GM23338 (cell line): ENCODE results near the gene ACSL3. TPM values are rescaled to one million over a fixed set of nuclear protein-coding genes. Genes with fewer than 3 reads are reported as not detected.

Source experiments
- ATAC-seq: fragments of 200-7000 bp; cut with Tn5 transposase; 3 replicates; pipeline ENCODE4 v1.9.1; 2020
- DNase-seq: peaks from one replicate; pipeline ENCODE4 v3.0.0-alpha.2; 2015; ENCODE audit warnings: low spot score
- H2AFZ ChIP-seq: fragments of 200-600 bp; sonication (generic); 2 replicates; pipeline ENCODE4 v1.8.0; 2016; ENCODE audit warnings: antibody characterized with exemption, mild to moderate bottlenecking, moderate library complexity
- H3F3A ChIP-seq: fragments of 200-600 bp; sonication (generic); replicated peaks from 2 replicates; pipeline ENCODE4 v1.8.0; 2017; ENCODE audit warnings: antibody characterized with exemption, mixed run types, low read depth
- H3K27ac ChIP-seq: fragments of 200-600 bp; sonication (generic); 2 replicates; pipeline ENCODE4 v1.6.1; 2016; ENCODE audit warnings: low read depth
- H3K27me3 ChIP-seq: fragments of 200-600 bp; sonication (generic); 2 replicates; pipeline ENCODE4 v1.8.0; 2016; ENCODE audit warnings: mild to moderate bottlenecking, mixed run types, moderate library complexity; ENCODE audit not compliant: insufficient read depth
- H3K36me3 ChIP-seq: fragments of 200-600 bp; sonication (generic); 2 replicates; pipeline ENCODE4 v1.8.0; 2016; ENCODE audit warnings: mild to moderate bottlenecking; ENCODE audit not compliant: insufficient read depth
- H3K4me1 ChIP-seq: fragments of 200-600 bp; sonication (generic); 2 replicates; pipeline ENCODE4 v1.8.0; 2016; ENCODE audit warnings: mild to moderate bottlenecking, moderate library complexity; ENCODE audit not compliant: insufficient read depth
- H3K4me2 ChIP-seq: fragments of 200-600 bp; sonication (generic); 2 replicates; pipeline ENCODE4 v1.7.1; 2017; ENCODE audit warnings: mixed run types
- H3K4me3 ChIP-seq: fragments of 200-600 bp; sonication (generic); 2 replicates; pipeline ENCODE4 v1.6.1; 2016; ENCODE audit warnings: mixed run types
- H3K79me2 ChIP-seq: fragments of 200-600 bp; sonication (generic); replicated peaks from 2 replicates; pipeline ENCODE4 v1.8.0; 2017; ENCODE audit warnings: mild to moderate bottlenecking; ENCODE audit not compliant: insufficient read depth
- H3K9me2 ChIP-seq: fragments of 200-600 bp; sonication (generic); 2 replicates; pipeline ENCODE4 v1.8.0; 2017; ENCODE audit not compliant: insufficient read depth
- H4K20me1 ChIP-seq: fragments of 200-600 bp; sonication (generic); replicated peaks from 2 replicates; pipeline ENCODE4 v1.8.0; 2017; ENCODE audit warnings: mild to moderate bottlenecking; ENCODE audit not compliant: insufficient read depth
- H3K27ac Mint-ChIP-seq: 2 replicates; pipeline ENCODE4 v1.8.0; 2020; ENCODE audit warnings: inconsistent platforms, mild to moderate bottlenecking, moderate library complexity, mixed read lengths
- H3K27me3 Mint-ChIP-seq: 3 replicates; pipeline ENCODE4 v1.8.0; 2022; ENCODE audit warnings: low read depth, mild to moderate bottlenecking, moderate library complexity, mixed read lengths, inconsistent platforms; ENCODE audit not compliant: insufficient read depth, poor library complexity
- H3K36me3 Mint-ChIP-seq: 3 replicates; pipeline ENCODE4 v1.8.0; 2021; ENCODE audit warnings: low read depth, mild to moderate bottlenecking, inconsistent platforms, moderate library complexity, mixed read lengths
- H3K4me1 Mint-ChIP-seq: 3 replicates; pipeline ENCODE4 v1.8.0; 2020; ENCODE audit warnings: mild to moderate bottlenecking, inconsistent platforms, mixed read lengths
- H3K4me3 Mint-ChIP-seq: 3 replicates; pipeline ENCODE4 v1.8.0; 2021; ENCODE audit warnings: moderate library complexity, mild to moderate bottlenecking, inconsistent platforms, mixed read lengths
- H3K9me3 Mint-ChIP-seq: 3 replicates; pipeline ENCODE4 v1.8.0; 2020; ENCODE audit warnings: moderate library complexity, mild to moderate bottlenecking, inconsistent platforms, mixed read lengths
- CTCF ChIP-seq, 2 experiments: fragments of 200-600 bp in 1 of 2; sonication (generic) in 1 of 2; conservative IDR thresholded peaks; 2 replicates each; pipeline versions ENCODE4 v1.5.1 to v1.6.1; 2016 to 2017; ENCODE audit warnings: antibody characterized with exemption in 2 of 2, low read depth in 2 of 2, mild to moderate bottlenecking in 2 of 2, moderate library complexity in 1 of 2
- EZH2phosphoT487 ChIP-seq: fragments of 200-600 bp; sonication (generic); IDR thresholded peaks from one replicate; pipeline ENCODE4 v1.8.1; 2018; ENCODE audit warnings: antibody characterized with exemption; ENCODE audit not compliant: unreplicated experiment
- POLR2AphosphoS5 ChIP-seq: IDR thresholded peaks from 2 replicates; pipeline ENCODE4 v1.6.1; 2016; ENCODE audit warnings: antibody characterized with exemption, low read depth
- ZNF114 ChIP-seq: fragments of 250-450 bp; sonication (Bioruptor Pico); IDR thresholded peaks from 2 replicates; pipeline ENCODE4 v1.5.0; 2020; ENCODE audit warnings: mild to moderate bottlenecking, moderate library complexity
- polyA plus RNA-seq: library from polyadenylated mRNA; unstranded; fragments of >200 nt; fragmentation: Nextera tagmentation; extraction: Ambion mirVana; gene quantifications from 2 replicates; pipeline ENCODE4 v1.2.1, GENCODE V29; 2016
- total RNA-seq: library from RNA; depleted of rRNA; stranded (reverse); fragments of >200 nt; shearing (Covaris generic); gene quantifications from 2 replicates; pipeline ENCODE4 v1.2.3, GENCODE V29; 2014
- TF ChIP-seq, protein P1 (sequence below): IDR thresholded peaks from one replicate; pipeline ENCODE4 v1.6.1; 2018; ENCODE audit warnings: antibody characterized with exemption; ENCODE audit not compliant: unreplicated experiment

Gene ACSL3
- total and polyA plus RNA-seq, 2 experiments from 2014 or later, result 55.3 to 130 TPM

DNA sequence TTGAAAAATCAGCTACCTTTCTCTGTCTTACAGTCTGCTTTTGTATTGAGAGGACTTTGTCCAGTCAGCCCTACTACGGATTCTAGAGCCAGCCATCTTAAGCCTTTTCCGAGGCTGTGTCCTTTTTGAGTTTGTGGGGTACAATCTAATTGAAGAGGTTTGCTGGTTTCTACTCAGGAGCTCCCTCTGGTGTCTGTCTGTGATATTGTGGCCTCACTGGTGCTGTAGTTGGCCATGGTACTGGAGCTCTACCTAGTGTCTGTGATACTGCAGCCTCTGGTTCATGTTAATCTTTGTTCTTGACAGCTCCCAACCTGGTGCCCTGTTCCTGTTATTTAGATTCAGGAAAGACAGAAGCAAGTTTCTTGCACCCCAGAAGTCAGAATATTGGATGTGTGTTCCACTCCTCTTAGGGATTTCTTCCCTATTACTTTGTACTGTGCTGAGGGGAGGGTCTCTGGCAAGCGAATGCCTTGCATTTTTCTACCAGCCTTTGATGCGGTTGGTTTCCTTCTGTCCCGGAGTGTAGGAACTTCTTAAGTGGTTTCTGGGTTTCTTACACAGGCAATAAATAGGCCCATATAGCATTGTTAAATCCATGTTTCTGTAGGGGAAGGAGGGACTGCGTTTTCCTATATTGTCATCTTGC lies 78.5 kb downstream of the ACSL3 start:
- H3F3A ChIP-seq, result no peaks in the 10 kb centered on the region
- Mint-ChIP-seq H3K9me3 (peaks cover 13% of the 10 kb centered on the region; the same call in 2 of the 3 replicates), H3K36me3 (peaks cover 43% of the 10 kb centered on the region), H3K4me3 (no peak overlapping the region), H3K27ac (no peak overlapping the region), H3K4me1 (peaks cover 13% of the 10 kb centered on the region; the same call in 2 of the 3 replicates), H3K27me3 (peaks cover 3% of the 10 kb centered on the region)
- ATAC-seq, result peak; percentile 99
- peaks cover 9% of the 10 kb centered on the region; the same call in 1 of the 2 replicates for H3K36me3 ChIP-seq
- TF ChIP-seq, protein P1, sequence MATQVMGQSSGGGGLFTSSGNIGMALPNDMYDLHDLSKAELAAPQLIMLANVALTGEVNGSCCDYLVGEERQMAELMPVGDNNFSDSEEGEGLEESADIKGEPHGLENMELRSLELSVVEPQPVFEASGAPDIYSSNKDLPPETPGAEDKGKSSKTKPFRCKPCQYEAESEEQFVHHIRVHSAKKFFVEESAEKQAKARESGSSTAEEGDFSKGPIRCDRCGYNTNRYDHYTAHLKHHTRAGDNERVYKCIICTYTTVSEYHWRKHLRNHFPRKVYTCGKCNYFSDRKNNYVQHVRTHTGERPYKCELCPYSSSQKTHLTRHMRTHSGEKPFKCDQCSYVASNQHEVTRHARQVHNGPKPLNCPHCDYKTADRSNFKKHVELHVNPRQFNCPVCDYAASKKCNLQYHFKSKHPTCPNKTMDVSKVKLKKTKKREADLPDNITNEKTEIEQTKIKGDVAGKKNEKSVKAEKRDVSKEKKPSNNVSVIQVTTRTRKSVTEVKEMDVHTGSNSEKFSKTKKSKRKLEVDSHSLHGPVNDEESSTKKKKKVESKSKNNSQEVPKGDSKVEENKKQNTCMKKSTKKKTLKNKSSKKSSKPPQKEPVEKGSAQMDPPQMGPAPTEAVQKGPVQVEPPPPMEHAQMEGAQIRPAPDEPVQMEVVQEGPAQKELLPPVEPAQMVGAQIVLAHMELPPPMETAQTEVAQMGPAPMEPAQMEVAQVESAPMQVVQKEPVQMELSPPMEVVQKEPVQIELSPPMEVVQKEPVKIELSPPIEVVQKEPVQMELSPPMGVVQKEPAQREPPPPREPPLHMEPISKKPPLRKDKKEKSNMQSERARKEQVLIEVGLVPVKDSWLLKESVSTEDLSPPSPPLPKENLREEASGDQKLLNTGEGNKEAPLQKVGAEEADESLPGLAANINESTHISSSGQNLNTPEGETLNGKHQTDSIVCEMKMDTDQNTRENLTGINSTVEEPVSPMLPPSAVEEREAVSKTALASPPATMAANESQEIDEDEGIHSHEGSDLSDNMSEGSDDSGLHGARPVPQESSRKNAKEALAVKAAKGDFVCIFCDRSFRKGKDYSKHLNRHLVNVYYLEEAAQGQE, result peak; percentile 42
- no peak for TF ChIP-seq EZH2phosphoT487
- peak; percentile 91 to 94 for TF ChIP-seq CTCF (conservative IDR thresholded peaks at IDR 0.05; ENCODE audit: low read depth in 2 of 2)
- H3K4me1 ChIP-seq, result peaks cover 5% of the 10 kb centered on the region
- H3K4me3 ChIP-seq, result no peak overlapping the region
- 0 out of 2 replicates have a peak, but pooled peaks cover 5% of the 10 kb centered on the region for H4K20me1 ChIP-seq
- no peak overlapping the region for H2AFZ ChIP-seq
- no peak overlapping the region for H3K4me2 ChIP-seq
- H3K27me3 ChIP-seq, result no peaks in the 10 kb centered on the region
- no peaks in the 10 kb centered on the region for H3K9me2 ChIP-seq
- H3K79me2 ChIP-seq, result peaks cover 6% of the 10 kb centered on the region; the same call in 1 of the 2 replicates
- no peak overlapping the region for H3K27ac ChIP-seq
- DNase-seq, result peak; percentile 90

GRCh38 chr2:222939979-222940378 lies 79.1 kb downstream of the ACSL3 start:
- H3K4me1 Mint-ChIP-seq, result peaks cover 19% of the 10 kb centered on the region; the same call in 2 of the 3 replicates
- peaks cover 13% of the 10 kb centered on the region; the same call in 2 of the 3 replicates for H3K9me3 Mint-ChIP-seq

More at GRCh38 chr2:222939979-222940378, 79.1 kb downstream of the ACSL3 start:
- no peak overlapping the region for H3K4me2 ChIP-seq
- no peak overlapping the region for H2AFZ ChIP-seq
- Mint-ChIP-seq H3K27me3 (peaks cover 3% of the 10 kb centered on the region), H3K27ac (no peak overlapping the region), H3K36me3 (peaks cover 37% of the 10 kb centered on the region), H3K4me3 (no peak overlapping the region)
- peaks cover 3% of the 10 kb centered on the region; the same call in 1 of the 2 replicates for H3K36me3 ChIP-seq
- no peak overlapping the region for H3K27ac ChIP-seq
- H3K4me1 ChIP-seq, result peaks cover 10% of the 10 kb centered on the region
- H3K9me2 ChIP-seq, result no peaks in the 10 kb centered on the region
- H3K4me3 ChIP-seq, result no peak overlapping the region
- TF ChIP-seq POLR2AphosphoS5 (no peak), ZNF114 (CRISPR knock-in tag) (no peak)
- peaks cover 6% of the 10 kb centered on the region; the same call in 1 of the 2 replicates for H3K79me2 ChIP-seq
- 0 out of 2 replicates have a peak, but pooled peaks cover under 1% of the 10 kb centered on the region for H4K20me1 ChIP-seq
- DNase-seq, result no peak
- no peaks in the 10 kb centered on the region for H3K27me3 ChIP-seq
- H3F3A ChIP-seq, result no peaks in the 10 kb centered on the region
- no peak for ATAC-seq
